ENCODE measurements around the gene UPP2. TPM values are rescaled to one million over a fixed set of nuclear protein-coding genes. Genes with fewer than 3 reads are reported as not detected.

Gene UPP2
- total RNA-seq, 1 experiment from 2014 or later = not detected

DNA sequence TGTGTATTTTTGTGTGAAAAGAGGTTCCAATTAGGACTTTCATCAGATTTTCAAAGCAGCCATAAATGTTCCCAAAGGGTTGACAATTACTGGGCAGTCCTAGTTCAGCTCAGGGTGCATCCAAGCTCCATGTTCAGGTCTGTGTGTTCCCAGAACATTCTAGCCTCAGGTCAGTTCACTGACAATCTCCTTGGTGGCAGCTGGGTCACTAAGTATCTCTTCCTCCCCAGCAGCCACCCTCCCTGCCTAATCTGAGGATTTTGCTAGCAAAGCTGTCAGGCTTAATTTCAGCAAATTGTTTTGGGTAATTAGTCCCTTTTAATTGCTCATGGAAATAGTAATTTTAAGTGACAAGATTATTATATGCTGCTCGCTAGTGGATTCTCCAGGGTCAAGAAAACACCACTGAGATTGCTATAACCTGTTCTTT is 29.8 kb downstream of the UPP2 start:
- no peak overlapping the region for H2BK20ac ChIP-seq (ENCODE audit: low read depth, low read length, poor library complexity, severe bottlenecking)
- no peaks in the 10 kb centered on the region for H4K20me1 ChIP-seq (ENCODE audit: control insufficient read depth, insufficient read depth, insufficient read length)
- H2AFZ ChIP-seq (ENCODE audit: low read length) = no peak overlapping the region
- H3K14ac ChIP-seq (ENCODE audit: insufficient read depth, low read length) = no peak overlapping the region
- H3K9me3 ChIP-seq (ENCODE audit: control insufficient read depth, low read depth, low read length) = no peaks in the 10 kb centered on the region
- no peaks in the 10 kb centered on the region for H3K27me3 ChIP-seq (ENCODE audit: insufficient read depth, low read length)
- WGBS (ENCODE audit: extremely low coverage, insufficient read length, low lambda C conversion rate) = no CpG with 5 or more reads among the region's 1 CpG
- no peaks in the 10 kb centered on the region for H3K27me3 Mint-ChIP-seq (ENCODE audit: low read depth)
- H3K4ac ChIP-seq (ENCODE audit: low read depth, low read length) = no peak overlapping the region
- no peak overlapping the region for H2AK5ac ChIP-seq (ENCODE audit: insufficient read length, low read length)
- H3K4me1 ChIP-seq (ENCODE audit: insufficient read depth, low read length) = peaks cover 2% of the 10 kb centered on the region; the same call in 1 of the 2 replicates
- TF ChIP-seq, protein P1, sequence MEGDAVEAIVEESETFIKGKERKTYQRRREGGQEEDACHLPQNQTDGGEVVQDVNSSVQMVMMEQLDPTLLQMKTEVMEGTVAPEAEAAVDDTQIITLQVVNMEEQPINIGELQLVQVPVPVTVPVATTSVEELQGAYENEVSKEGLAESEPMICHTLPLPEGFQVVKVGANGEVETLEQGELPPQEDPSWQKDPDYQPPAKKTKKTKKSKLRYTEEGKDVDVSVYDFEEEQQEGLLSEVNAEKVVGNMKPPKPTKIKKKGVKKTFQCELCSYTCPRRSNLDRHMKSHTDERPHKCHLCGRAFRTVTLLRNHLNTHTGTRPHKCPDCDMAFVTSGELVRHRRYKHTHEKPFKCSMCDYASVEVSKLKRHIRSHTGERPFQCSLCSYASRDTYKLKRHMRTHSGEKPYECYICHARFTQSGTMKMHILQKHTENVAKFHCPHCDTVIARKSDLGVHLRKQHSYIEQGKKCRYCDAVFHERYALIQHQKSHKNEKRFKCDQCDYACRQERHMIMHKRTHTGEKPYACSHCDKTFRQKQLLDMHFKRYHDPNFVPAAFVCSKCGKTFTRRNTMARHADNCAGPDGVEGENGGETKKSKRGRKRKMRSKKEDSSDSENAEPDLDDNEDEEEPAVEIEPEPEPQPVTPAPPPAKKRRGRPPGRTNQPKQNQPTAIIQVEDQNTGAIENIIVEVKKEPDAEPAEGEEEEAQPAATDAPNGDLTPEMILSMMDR (conservative IDR thresholded peaks at IDR 0.05) = no peak
- H4K8ac ChIP-seq (replicated peaks; ENCODE audit: insufficient read length, low read depth, low read length) = no peak overlapping the region
- H2BK12ac ChIP-seq (ENCODE audit: insufficient read length, low read depth, low read length) = no peak overlapping the region
- no peak overlapping the region for H3K27ac Mint-ChIP-seq
- no peak overlapping the region for H2BK120ac ChIP-seq (ENCODE audit: low read depth, low read length, poor library complexity, severe bottlenecking)
- no peak overlapping the region for H3T11ph ChIP-seq (ENCODE audit: low read length)
- no peak overlapping the region for H3K18ac ChIP-seq (ENCODE audit: insufficient read length, low read depth, low read length)
- no peaks in the 10 kb centered on the region for H3K79me2 ChIP-seq (ENCODE audit: insufficient read depth, low read length)
- no peak overlapping the region for H2BK5ac ChIP-seq (ENCODE audit: insufficient read length, low read length)
- H3K27ac ChIP-seq (ENCODE audit: insufficient read length, low read depth, low read length) = no peak overlapping the region
- H3K23ac ChIP-seq (ENCODE audit: insufficient read length, low read depth, low read length) = no peak overlapping the region
- no peaks in the 10 kb centered on the region; a peak in 1 of 5 replicates for H3K9me3 Mint-ChIP-seq
- H3K56ac ChIP-seq (ENCODE audit: insufficient read length, low read depth, low read length) = no peak overlapping the region
- no peak overlapping the region for H4K5ac ChIP-seq (ENCODE audit: insufficient read length, low read depth, low read length)
- no peak overlapping the region for H3K4me2 ChIP-seq (ENCODE audit: insufficient read depth, insufficient read length, low read length)
- no peak overlapping the region for H2BK15ac ChIP-seq (ENCODE audit: low read depth, low read length)
- DNase-seq = no peak
- no peak overlapping the region for H3K4me3 Mint-ChIP-seq
- no peak overlapping the region for H3K9ac ChIP-seq (ENCODE audit: extremely low read depth, insufficient read length, low read length)
- H3K4me1 Mint-ChIP-seq = peaks cover 6 to 7% of the 10 kb centered on the region in 2 experiments
- no peak overlapping the region for H4K91ac ChIP-seq (ENCODE audit: insufficient read length, low read depth, low read length)
- no peaks in the 10 kb centered on the region for H3K23me2 ChIP-seq (ENCODE audit: insufficient read length, low read depth, low read length, poor library complexity, severe bottlenecking)
- no peaks in the 10 kb centered on the region for H3K79me1 ChIP-seq (ENCODE audit: insufficient read depth, low read depth, low read length, poor library complexity, severe bottlenecking)
- no peaks in the 10 kb centered on the region for H3K36me3 Mint-ChIP-seq (ENCODE audit: insufficient read depth in 1 of 3, low read depth in 3 of 3)
